ENCODE measurements around the gene CBY3.

The CBY3 gene

GRCh38 chr5:179680780-179681401 lies at the start of gene CBY3:
Gene CBY3, minus strand, starts transcription at chr5:179681034. Its CDS starts 116 bp downstream, at chr5:179680918.
- no peak within 1 kb of the TSS for H3K9ac ChIP-seq (ENCODE audit: low read length in 5 of 5)
- no peak within 1 kb of the TSS for H3K27ac ChIP-seq (ENCODE audit: low read depth, low read length)
- peaks cover 0 to 24% (median 19%) of the 10 kb centered on the region in 5 donors for H3K4me1 ChIP-seq (ENCODE audit: control insufficient read depth in 5 of 5, insufficient read depth in 5 of 5, low read length in 5 of 5)
- H3K36me3 ChIP-seq (ENCODE audit: control insufficient read depth in 5 of 5, insufficient read depth in 5 of 5, low read length in 5 of 5), result no peaks in the 10 kb centered on the region
- H3K4me3 ChIP-seq (ENCODE audit: low read depth in 1 of 5, low read length in 5 of 5), result no peak within 1 kb of the TSS
- no peaks in the 10 kb centered on the region for H3K27me3 ChIP-seq (ENCODE audit: control insufficient read depth in 5 of 5, insufficient read depth in 4 of 5, low read length in 5 of 5)
- no peaks in the 10 kb centered on the region for H3K9me3 ChIP-seq (ENCODE audit: control insufficient read depth in 5 of 5, low read length in 5 of 5)

- Histone ChIP-seq H3K27ac (ENCODE audit: low read depth, low read length) (peak overlapping the region; percentile 13), H3K4me1 (ENCODE audit: control insufficient read depth in 5 of 5, insufficient read depth in 5 of 5, low read length in 5 of 5) (peaks cover 3 to 29% (median 25%) of the 10 kb centered on the region in 5 donors), H3K4me3 (ENCODE audit: low read depth in 1 of 5, low read length in 5 of 5) (no peak overlapping the region), H3K27me3 (ENCODE audit: control insufficient read depth in 5 of 5, insufficient read depth in 4 of 5, low read length in 5 of 5) (no peaks in the 10 kb centered on the region), H3K9me3 (ENCODE audit: control insufficient read depth in 5 of 5, low read length in 5 of 5) (no peaks in the 10 kb centered on the region), H3K9ac (ENCODE audit: low read length in 5 of 5) (no peak overlapping the region), H3K36me3 (ENCODE audit: control insufficient read depth in 5 of 5, insufficient read depth in 5 of 5, low read length in 5 of 5) (peaks cover 29 to 53% (median 36%) of the 10 kb centered on the region in 5 donors)
Measured at GRCh38 chr5:179730356-179730755, 49.5 kb upstream of the CBY3 start.

GRCh38 chr5:179729727-179730126 lies 48.9 kb upstream of the CBY3 start:
- no peak overlapping the region for H3K4me3 ChIP-seq (ENCODE audit: low read depth in 1 of 5, low read length in 5 of 5)
- no peak overlapping the region for H3K9ac ChIP-seq (ENCODE audit: low read length in 5 of 5)
- H3K4me1 ChIP-seq (ENCODE audit: control insufficient read depth in 5 of 5, insufficient read depth in 5 of 5, low read length in 5 of 5), result peaks cover 3 to 24% (median 23%) of the 10 kb centered on the region in 5 donors
- H3K9me3 ChIP-seq (ENCODE audit: control insufficient read depth in 5 of 5, low read length in 5 of 5), result no peaks in the 10 kb centered on the region
- H3K27me3 ChIP-seq (ENCODE audit: control insufficient read depth in 5 of 5, insufficient read depth in 4 of 5, low read length in 5 of 5), result no peaks in the 10 kb centered on the region
- no peak overlapping the region for H3K27ac ChIP-seq (ENCODE audit: low read depth, low read length)
- H3K36me3 ChIP-seq (ENCODE audit: control insufficient read depth in 5 of 5, insufficient read depth in 5 of 5, low read length in 5 of 5), result peaks cover 34 to 59% (median 40%) of the 10 kb centered on the region in 5 donors

GRCh38 chr5:179729303-179729702 lies 48.5 kb upstream of the CBY3 start:
- no peaks in the 10 kb centered on the region for H3K9me3 ChIP-seq (ENCODE audit: control insufficient read depth in 5 of 5, low read length in 5 of 5)
- H3K27me3 ChIP-seq (ENCODE audit: control insufficient read depth in 5 of 5, insufficient read depth in 4 of 5, low read length in 5 of 5), result no peaks in the 10 kb centered on the region
- no peak overlapping the region for H3K27ac ChIP-seq (ENCODE audit: low read depth, low read length)
- peaks cover 3 to 21% (median 18%) of the 10 kb centered on the region in 5 donors for H3K4me1 ChIP-seq (ENCODE audit: control insufficient read depth in 5 of 5, insufficient read depth in 5 of 5, low read length in 5 of 5)
- no peak overlapping the region for H3K9ac ChIP-seq (ENCODE audit: low read length in 5 of 5)
- H3K36me3 ChIP-seq (ENCODE audit: control insufficient read depth in 5 of 5, insufficient read depth in 5 of 5, low read length in 5 of 5), result peaks cover 38 to 64% (median 44%) of the 10 kb centered on the region in 5 donors
- no peak overlapping the region for H3K4me3 ChIP-seq (ENCODE audit: low read depth in 1 of 5, low read length in 5 of 5)

DNA sequence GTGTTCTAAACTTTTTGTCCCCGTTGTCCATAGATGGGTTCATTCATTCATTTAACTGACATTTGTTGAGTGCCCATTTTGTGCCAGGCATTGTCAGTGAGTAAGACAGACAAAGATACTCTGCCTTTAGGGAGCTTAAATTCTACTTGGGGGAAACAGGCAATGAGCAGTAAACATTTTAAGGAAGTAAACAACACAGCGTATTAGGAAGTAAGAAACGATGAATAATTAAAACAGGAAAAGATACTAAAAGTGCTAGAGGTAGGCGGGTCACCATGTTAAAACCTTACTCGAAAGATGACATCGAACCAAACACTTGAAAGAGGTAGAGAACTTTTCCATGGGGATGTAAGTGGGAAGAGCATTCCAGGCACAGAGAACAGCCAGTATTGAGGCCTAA lies 46.3 kb upstream of the CBY3 start:
- peaks cover 0 to 10% (median 8%) of the 10 kb centered on the region in 5 donors for H3K4me1 ChIP-seq (ENCODE audit: control insufficient read depth in 5 of 5, insufficient read depth in 5 of 5, low read length in 5 of 5)
- H3K4me3 ChIP-seq (ENCODE audit: low read depth in 1 of 5, low read length in 5 of 5), result no peak overlapping the region
- H3K27me3 ChIP-seq (ENCODE audit: control insufficient read depth in 5 of 5, insufficient read depth in 4 of 5, low read length in 5 of 5), result no peaks in the 10 kb centered on the region
- peaks cover 60 to 86% (median 66%) of the 10 kb centered on the region in 5 donors for H3K36me3 ChIP-seq (ENCODE audit: control insufficient read depth in 5 of 5, insufficient read depth in 5 of 5, low read length in 5 of 5)
- H3K9ac ChIP-seq (ENCODE audit: low read length in 5 of 5), result peak overlapping the region in 1 of 5 donors; percentile 19
- H3K9me3 ChIP-seq (ENCODE audit: control insufficient read depth in 5 of 5, low read length in 5 of 5), result no peaks in the 10 kb centered on the region
- no peak overlapping the region for H3K27ac ChIP-seq (ENCODE audit: low read depth, low read length)

- H3K4me1 ChIP-seq (ENCODE audit: control insufficient read depth in 5 of 5, insufficient read depth in 5 of 5, low read length in 5 of 5), result peaks cover 0 to 2% (median 0%) of the 10 kb centered on the region in 5 donors
- no peak overlapping the region for H3K27ac ChIP-seq (ENCODE audit: low read depth, low read length)
- peaks cover 56 to 92% (median 81%) of the 10 kb centered on the region in 5 donors for H3K36me3 ChIP-seq (ENCODE audit: control insufficient read depth in 5 of 5, insufficient read depth in 5 of 5, low read length in 5 of 5)
- H3K4me3 ChIP-seq (ENCODE audit: low read depth in 1 of 5, low read length in 5 of 5), result no peak overlapping the region
- no peaks in the 10 kb centered on the region for H3K27me3 ChIP-seq (ENCODE audit: control insufficient read depth in 5 of 5, insufficient read depth in 4 of 5, low read length in 5 of 5)
- no peak overlapping the region for H3K9ac ChIP-seq (ENCODE audit: low read length in 5 of 5)
- no peaks in the 10 kb centered on the region for H3K9me3 ChIP-seq (ENCODE audit: control insufficient read depth in 5 of 5, low read length in 5 of 5)
Measured at GRCh38 chr5:179724163-179724562, 43.3 kb upstream of the CBY3 start.

DNA sequence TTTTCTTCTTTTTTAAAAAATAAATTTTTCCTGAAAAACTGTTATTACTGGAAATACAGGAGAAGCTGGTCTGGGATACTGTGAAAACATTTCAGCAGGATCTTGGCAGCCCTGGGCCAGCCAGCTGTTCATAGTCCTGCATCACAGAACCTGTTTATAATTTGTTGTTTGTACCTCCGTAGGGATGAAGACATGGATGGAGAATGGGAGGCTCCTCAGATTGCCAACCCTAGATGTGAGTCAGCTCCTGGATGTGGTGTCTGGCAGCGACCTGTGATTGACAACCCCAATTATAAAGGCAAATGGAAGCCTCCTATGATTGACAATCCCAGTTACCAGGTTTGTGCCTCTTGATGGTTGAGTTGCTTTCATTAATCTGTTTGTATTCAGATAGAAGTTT lies 39.4 kb upstream of the CBY3 start:
- Histone ChIP-seq H3K9ac (ENCODE audit: low read length in 5 of 5) (no peak overlapping the region), H3K27ac (ENCODE audit: low read depth, low read length) (no peak overlapping the region), H3K9me3 (ENCODE audit: control insufficient read depth in 5 of 5, low read length in 5 of 5) (no peaks in the 10 kb centered on the region), H3K4me3 (ENCODE audit: low read depth in 1 of 5, low read length in 5 of 5) (no peak overlapping the region), H3K36me3 (ENCODE audit: control insufficient read depth in 5 of 5, insufficient read depth in 5 of 5, low read length in 5 of 5) (peaks cover 53 to 93% (median 84%) of the 10 kb centered on the region in 5 donors), H3K4me1 (ENCODE audit: control insufficient read depth in 5 of 5, insufficient read depth in 5 of 5, low read length in 5 of 5) (peaks cover 0 to 2% (median 0%) of the 10 kb centered on the region in 5 donors), H3K27me3 (ENCODE audit: control insufficient read depth in 5 of 5, insufficient read depth in 4 of 5, low read length in 5 of 5) (no peaks in the 10 kb centered on the region)

DNA sequence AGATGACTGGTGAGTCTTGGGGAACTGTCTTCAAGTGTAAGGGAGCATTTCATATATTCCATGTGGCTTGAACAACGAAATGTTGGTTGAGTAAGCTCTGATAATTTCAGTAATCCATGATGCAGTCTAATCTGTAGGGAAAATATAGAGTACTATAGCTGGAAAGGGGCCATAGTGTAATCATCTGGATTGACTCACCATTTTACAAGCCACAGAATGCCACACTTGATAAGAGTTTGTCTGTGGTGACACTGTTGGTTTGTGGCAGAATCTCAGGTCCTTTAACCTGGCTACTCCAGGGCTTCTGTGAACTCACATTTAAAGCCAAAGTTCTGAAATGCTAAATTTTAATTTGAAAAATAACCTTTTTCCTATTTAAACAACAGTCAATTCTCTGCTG lies 35.5 kb upstream of the CBY3 start:
- peaks cover 23 to 82% (median 64%) of the 10 kb centered on the region in 5 donors for H3K36me3 ChIP-seq (ENCODE audit: control insufficient read depth in 5 of 5, insufficient read depth in 5 of 5, low read length in 5 of 5)
- no peaks in the 10 kb centered on the region for H3K27me3 ChIP-seq (ENCODE audit: control insufficient read depth in 5 of 5, insufficient read depth in 4 of 5, low read length in 5 of 5)
- H3K9me3 ChIP-seq (ENCODE audit: control insufficient read depth in 5 of 5, low read length in 5 of 5), result no peaks in the 10 kb centered on the region
- H3K27ac ChIP-seq (ENCODE audit: low read depth, low read length), result no peak overlapping the region
- H3K9ac ChIP-seq (ENCODE audit: low read length in 5 of 5), result no peak overlapping the region
- no peaks in the 10 kb centered on the region for H3K4me1 ChIP-seq (ENCODE audit: control insufficient read depth in 5 of 5, insufficient read depth in 5 of 5, low read length in 5 of 5)
- no peak overlapping the region for H3K4me3 ChIP-seq (ENCODE audit: low read depth in 1 of 5, low read length in 5 of 5)

DNA sequence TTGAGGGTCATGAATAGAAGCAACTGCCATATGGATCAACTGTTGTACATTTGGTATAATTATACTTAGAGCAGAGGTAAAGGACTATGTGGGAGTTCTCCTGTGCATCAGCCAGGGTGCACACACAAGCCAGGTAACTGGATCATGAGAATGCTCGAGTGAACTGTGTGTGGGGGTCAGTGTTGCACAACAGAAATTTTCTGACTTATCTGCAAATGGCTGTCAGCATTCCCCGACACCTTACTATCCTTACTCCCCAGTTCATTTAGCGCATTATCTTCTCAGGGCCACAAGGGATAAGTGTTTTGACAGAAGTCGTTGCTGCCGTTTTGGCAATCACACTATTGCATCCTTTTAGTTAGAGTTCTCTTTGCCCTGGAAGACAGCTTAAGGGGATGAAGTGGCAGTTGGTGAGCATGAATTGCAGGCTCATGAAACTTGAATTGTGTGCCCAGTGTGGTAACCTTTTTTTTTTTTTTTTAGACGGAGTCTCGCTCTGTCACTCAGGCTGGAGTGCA lies 19.6 kb upstream of the CBY3 start:
- Histone ChIP-seq H3K27ac (ENCODE audit: low read depth, low read length) (peak overlapping the region; percentile 97), H3K9me3 (ENCODE audit: control insufficient read depth in 5 of 5, low read length in 5 of 5) (no peaks in the 10 kb centered on the region), H3K9ac (ENCODE audit: low read length in 5 of 5) (peak overlapping the region; percentile 21 to 99 (median 96)), H3K36me3 (ENCODE audit: control insufficient read depth in 5 of 5, insufficient read depth in 5 of 5, low read length in 5 of 5) (peaks cover 0 to 5% (median 0%) of the 10 kb centered on the region in 5 donors), H3K4me1 (ENCODE audit: control insufficient read depth in 5 of 5, insufficient read depth in 5 of 5, low read length in 5 of 5) (peaks cover 7 to 43% (median 29%) of the 10 kb centered on the region in 5 donors), H3K4me3 (ENCODE audit: low read depth in 1 of 5, low read length in 5 of 5) (peak overlapping the region; percentile 1 to 91 (median 83)), H3K27me3 (ENCODE audit: control insufficient read depth in 5 of 5, insufficient read depth in 4 of 5, low read length in 5 of 5) (no peaks in the 10 kb centered on the region)

GRCh38 chr5:179699616-179700237 lies 18.9 kb upstream of the CBY3 start:
- Histone ChIP-seq H3K36me3 (ENCODE audit: control insufficient read depth in 5 of 5, insufficient read depth in 5 of 5, low read length in 5 of 5) (peaks cover 0 to 5% (median 0%) of the 10 kb centered on the region in 5 donors), H3K27ac (ENCODE audit: low read depth, low read length) (peak overlapping the region; percentile 97), H3K9me3 (ENCODE audit: control insufficient read depth in 5 of 5, low read length in 5 of 5) (no peaks in the 10 kb centered on the region), H3K4me3 (ENCODE audit: low read depth in 1 of 5, low read length in 5 of 5) (peak overlapping the region; percentile 78 to 91 (median 83)), H3K4me1 (ENCODE audit: control insufficient read depth in 5 of 5, insufficient read depth in 5 of 5, low read length in 5 of 5) (peaks cover 7 to 43% (median 29%) of the 10 kb centered on the region in 5 donors), H3K27me3 (ENCODE audit: control insufficient read depth in 5 of 5, insufficient read depth in 4 of 5, low read length in 5 of 5) (no peaks in the 10 kb centered on the region), H3K9ac (ENCODE audit: low read length in 5 of 5) (peak overlapping the region; percentile 96 to 99 (median 98))
